WTC11 (cell line): ENCODE results near the gene SLC24A3. TPM values are rescaled to one million over a fixed set of nuclear protein-coding genes. Genes with fewer than 3 reads are reported as not detected.

ENCODE experiments used
- ATAC-seq: fragments of 200-7000 bp; cut with Tn5 transposase; 2 replicates; pipeline ENCODE4 v1.10.0; 2021; ENCODE audit warnings: mild to moderate bottlenecking, moderate library complexity
- CTCF ChIA-PET: fragments of 300-600 bp; sonication (Branson Sonifier 250); formaldehyde crosslinking; loops from one replicate; lab custom pipeline; 2021; ENCODE audit warnings: antibody characterized with exemption; lab: Charles Lee
- POLR2A ChIA-PET: fragments of 350-600 bp; sonication (Branson Sonifier 250); formaldehyde crosslinking; loops from one replicate; lab custom pipeline; 2021; ENCODE audit warnings: antibody characterized with exemption; lab: Charles Lee
- DNase-seq: peaks from one replicate; pipeline ENCODE4 v3.0.0; 2021; ENCODE audit warnings: low spot score
- H3K27ac Mint-ChIP-seq: 2 replicates; pipeline ENCODE4 v1.8.0; 2021; ENCODE audit warnings: mixed read lengths
- H3K27me3 Mint-ChIP-seq: 2 replicates; pipeline ENCODE4 v1.8.0; 2021; ENCODE audit warnings: low read depth, mild to moderate bottlenecking, moderate library complexity, mixed read lengths
- H3K36me3 Mint-ChIP-seq: 2 replicates; pipeline ENCODE4 v1.8.0; 2021; ENCODE audit warnings: mixed read lengths
- H3K4me1 Mint-ChIP-seq: 2 replicates; pipeline ENCODE4 v1.8.0; 2022; ENCODE audit warnings: mixed read lengths
- H3K4me3 Mint-ChIP-seq: 2 replicates; pipeline ENCODE4 v1.8.0; 2021; ENCODE audit warnings: mild to moderate bottlenecking, moderate library complexity, mixed read lengths
- H3K9me3 Mint-ChIP-seq: 2 replicates; pipeline ENCODE4 v1.8.0; 2021; ENCODE audit warnings: mixed read lengths
- ARID4B ChIP-seq: sonication (generic); formaldehyde crosslinking; IDR thresholded peaks from 2 replicates; pipeline ENCODE4 v1.8.0; 2023; ENCODE audit warnings: missing genetic modification reagents, mild to moderate bottlenecking, borderline replicate concordance
- ATF1 ChIP-seq: sonication (generic); formaldehyde crosslinking; IDR thresholded peaks from 2 replicates; pipeline ENCODE4 v1.8.1; 2023; ENCODE audit warnings: mild to moderate bottlenecking, moderate library complexity, missing genetic modification reagents
- ATF3 ChIP-seq: sonication (generic); formaldehyde crosslinking; conservative IDR thresholded peaks from 2 replicates; pipeline ENCODE4 v1.8.1; 2022; ENCODE audit warnings: mild to moderate bottlenecking, missing genetic modification reagents
- CBFB ChIP-seq: sonication (generic); formaldehyde crosslinking; IDR thresholded peaks from 2 replicates; pipeline ENCODE4 v1.8.1; 2022; ENCODE audit warnings: mild to moderate bottlenecking, low read depth, missing genetic modification reagents
- ELF4 ChIP-seq: sonication (generic); formaldehyde crosslinking; IDR thresholded peaks from 2 replicates; pipeline ENCODE4 v1.8.1; 2022; ENCODE audit warnings: low read depth, mild to moderate bottlenecking, moderate library complexity, missing genetic modification reagents
- EMX1 ChIP-seq: fragments of 250-450 bp; sonication (Bioruptor Pico); IDR thresholded peaks from 2 replicates; pipeline ENCODE4 v1.8.0; 2021; ENCODE audit warnings: mild to moderate bottlenecking
- FOXP4 ChIP-seq: sonication (generic); formaldehyde crosslinking; IDR thresholded peaks from 2 replicates; pipeline ENCODE4 v1.8.0; 2022; ENCODE audit warnings: mild to moderate bottlenecking, missing genetic modification reagents
- GRHL2 ChIP-seq: fragments of 250-450 bp; sonication (Bioruptor Pico); IDR thresholded peaks from 2 replicates; pipeline ENCODE4 v1.8.0; 2022; ENCODE audit warnings: mild to moderate bottlenecking, moderate library complexity; ENCODE audit not compliant: insufficient replicate concordance, severe bottlenecking
- IRF2 ChIP-seq: sonication (generic); formaldehyde crosslinking; IDR thresholded peaks from 2 replicates; pipeline ENCODE4 v1.8.0; 2022; ENCODE audit warnings: low read depth, missing genetic modification reagents, borderline replicate concordance
- JUN ChIP-seq: sonication (generic); formaldehyde crosslinking; IDR thresholded peaks from 2 replicates; pipeline ENCODE4 v1.8.0; 2023; ENCODE audit warnings: mild to moderate bottlenecking, missing genetic modification reagents
- NFE2L1 ChIP-seq: sonication (generic); formaldehyde crosslinking; IDR thresholded peaks from 2 replicates; pipeline ENCODE4 v1.8.1; 2023; ENCODE audit warnings: missing genetic modification reagents
- NFYB ChIP-seq: sonication (generic); formaldehyde crosslinking; conservative IDR thresholded peaks from 2 replicates; pipeline ENCODE4 v1.8.0; 2022; ENCODE audit warnings: low read depth, missing genetic modification reagents
- RELA ChIP-seq: sonication (generic); formaldehyde crosslinking; IDR thresholded peaks from 2 replicates; pipeline ENCODE4 v1.8.1; 2022; ENCODE audit warnings: missing genetic modification reagents, mild to moderate bottlenecking, borderline replicate concordance
- SMAD3 ChIP-seq: sonication (generic); formaldehyde crosslinking; IDR thresholded peaks from 2 replicates; pipeline ENCODE4 v1.8.0; 2022; ENCODE audit warnings: missing genetic modification reagents, mild to moderate bottlenecking, borderline replicate concordance
- SP1 ChIP-seq: sonication (generic); formaldehyde crosslinking; conservative IDR thresholded peaks from 2 replicates; pipeline ENCODE4 v1.8.1; 2022; ENCODE audit warnings: missing genetic modification reagents
- TEAD1 ChIP-seq: sonication (generic); formaldehyde crosslinking; IDR thresholded peaks from 2 replicates; pipeline ENCODE4 v1.8.0; 2022; ENCODE audit warnings: mild to moderate bottlenecking, missing genetic modification reagents
- ZNF121 ChIP-seq: sonication (generic); formaldehyde crosslinking; IDR thresholded peaks from 2 replicates; pipeline ENCODE4 v1.8.0; 2023; ENCODE audit warnings: missing genetic modification reagents
- ZNF232 ChIP-seq: sonication (generic); formaldehyde crosslinking; IDR thresholded peaks from 2 replicates; pipeline ENCODE4 v1.8.0; 2022; ENCODE audit warnings: mild to moderate bottlenecking, missing genetic modification reagents
- ZNF317 ChIP-seq: sonication (generic); formaldehyde crosslinking; IDR thresholded peaks from 2 replicates; pipeline ENCODE4 v1.8.1; 2023; ENCODE audit warnings: low read depth, mild to moderate bottlenecking, moderate library complexity, missing genetic modification reagents, borderline replicate concordance
- ZNF425 ChIP-seq: fragments of 250-450 bp; sonication (Bioruptor Pico); conservative IDR thresholded peaks from 2 replicates; pipeline ENCODE4 v1.9.0; 2021; ENCODE audit warnings: mild to moderate bottlenecking
- ZNF671 ChIP-seq: fragments of 250-450 bp; sonication (Bioruptor Pico); IDR thresholded peaks from 2 replicates; pipeline ENCODE4 v1.8.0; 2021; ENCODE audit warnings: mild to moderate bottlenecking
- total RNA-seq: library from RNA; stranded (reverse); gene quantifications from 3 replicates; pipeline ENCODE4 v1.2.3, GENCODE V29; 2021
- TF ChIP-seq, protein P1 (sequence below): sonication (generic); formaldehyde crosslinking; IDR thresholded peaks from 2 replicates; pipeline ENCODE4 v1.8.0; 2023; ENCODE audit warnings: mild to moderate bottlenecking, missing genetic modification reagents
- TF ChIP-seq, protein P2 (sequence below): fragments of 250-450 bp; sonication (Bioruptor Pico); IDR thresholded peaks from 2 replicates; pipeline ENCODE4 v1.9.0; 2021; ENCODE audit warnings: moderate library complexity, mild to moderate bottlenecking, inconsistent platforms, borderline replicate concordance
- TF ChIP-seq, protein P3 (sequence below): sonication (generic); formaldehyde crosslinking; IDR thresholded peaks from 2 replicates; pipeline ENCODE4 v1.8.0; 2022; ENCODE audit warnings: mild to moderate bottlenecking, missing genetic modification reagents
- TF ChIP-seq, protein P4 (sequence below): sonication (generic); formaldehyde crosslinking; IDR thresholded peaks from 2 replicates; pipeline ENCODE4 v1.8.1; 2022; ENCODE audit warnings: low read depth, mild to moderate bottlenecking, moderate library complexity, missing genetic modification reagents, borderline replicate concordance

SLC24A3 gene
- total RNA-seq, 1 experiment from 2014 or later = 5.7 TPM

DNA sequence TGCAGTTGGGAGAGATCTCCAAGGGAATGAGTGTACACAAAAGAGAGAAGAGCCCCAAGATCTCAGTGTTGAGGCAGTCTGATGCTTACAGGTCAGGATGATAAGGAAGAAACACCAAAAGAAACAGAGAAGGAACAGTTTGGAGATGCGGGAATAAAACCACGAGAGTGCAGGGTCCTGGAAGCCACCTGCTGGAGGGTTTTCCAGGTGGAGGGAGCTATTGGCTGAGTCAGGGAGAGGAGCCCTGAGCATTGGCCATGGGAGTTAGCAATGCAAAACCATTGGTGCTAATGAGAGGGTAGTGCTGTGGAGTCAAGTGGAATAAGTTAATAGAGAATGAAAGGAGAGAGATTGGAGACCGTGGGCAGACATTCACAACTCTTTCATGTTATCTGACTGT is 506.4 kb downstream of the SLC24A3 start (continued):
- no peak for TF ChIP-seq ZNF317 (CRISPR knock-in tag)
- TF ChIP-seq SMAD3 = no peak
- no peak for TF ChIP-seq CBFB
- no peak for TF ChIP-seq NFYB (CRISPR knock-in tag)
- TF ChIP-seq TEAD1 (CRISPR knock-in tag) = no peak
- TF ChIP-seq ZNF121 = no peak
- TF ChIP-seq EMX1 (CRISPR knock-in tag) = no peak
- TF ChIP-seq, protein P1, sequence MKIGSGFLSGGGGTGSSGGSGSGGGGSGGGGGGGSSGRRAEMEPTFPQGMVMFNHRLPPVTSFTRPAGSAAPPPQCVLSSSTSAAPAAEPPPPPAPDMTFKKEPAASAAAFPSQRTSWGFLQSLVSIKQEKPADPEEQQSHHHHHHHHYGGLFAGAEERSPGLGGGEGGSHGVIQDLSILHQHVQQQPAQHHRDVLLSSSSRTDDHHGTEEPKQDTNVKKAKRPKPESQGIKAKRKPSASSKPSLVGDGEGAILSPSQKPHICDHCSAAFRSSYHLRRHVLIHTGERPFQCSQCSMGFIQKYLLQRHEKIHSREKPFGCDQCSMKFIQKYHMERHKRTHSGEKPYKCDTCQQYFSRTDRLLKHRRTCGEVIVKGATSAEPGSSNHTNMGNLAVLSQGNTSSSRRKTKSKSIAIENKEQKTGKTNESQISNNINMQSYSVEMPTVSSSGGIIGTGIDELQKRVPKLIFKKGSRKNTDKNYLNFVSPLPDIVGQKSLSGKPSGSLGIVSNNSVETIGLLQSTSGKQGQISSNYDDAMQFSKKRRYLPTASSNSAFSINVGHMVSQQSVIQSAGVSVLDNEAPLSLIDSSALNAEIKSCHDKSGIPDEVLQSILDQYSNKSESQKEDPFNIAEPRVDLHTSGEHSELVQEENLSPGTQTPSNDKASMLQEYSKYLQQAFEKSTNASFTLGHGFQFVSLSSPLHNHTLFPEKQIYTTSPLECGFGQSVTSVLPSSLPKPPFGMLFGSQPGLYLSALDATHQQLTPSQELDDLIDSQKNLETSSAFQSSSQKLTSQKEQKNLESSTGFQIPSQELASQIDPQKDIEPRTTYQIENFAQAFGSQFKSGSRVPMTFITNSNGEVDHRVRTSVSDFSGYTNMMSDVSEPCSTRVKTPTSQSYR = no peak
- TF ChIP-seq, protein P2, sequence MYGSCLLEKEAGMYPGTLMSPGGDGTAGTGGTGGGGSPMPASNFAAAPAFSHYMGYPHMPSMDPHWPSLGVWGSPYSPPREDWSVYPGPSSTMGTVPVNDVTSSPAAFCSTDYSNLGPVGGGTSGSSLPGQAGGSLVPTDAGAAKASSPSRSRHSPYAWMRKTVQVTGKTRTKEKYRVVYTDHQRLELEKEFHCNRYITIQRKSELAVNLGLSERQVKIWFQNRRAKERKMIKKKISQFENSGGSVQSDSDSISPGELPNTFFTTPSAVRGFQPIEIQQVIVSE (CRISPR knock-in tag) = no peak
- no peak for TF ChIP-seq ZNF232 (CRISPR knock-in tag)
- TF ChIP-seq JUN = no peak
- TF ChIP-seq ZNF671 (CRISPR knock-in tag) = no peak

- ChIA-PET POLR2A (no interaction called here), CTCF (no interaction called here)
- H3K4me1 Mint-ChIP-seq = 0 out of 2 replicates have a peak, but pooled peaks cover 2% of the 10 kb centered on the region
- H3K4me3 Mint-ChIP-seq = no peak overlapping the region
- H3K36me3 Mint-ChIP-seq = peaks cover 18% of the 10 kb centered on the region
- no peak overlapping the region for H3K27ac Mint-ChIP-seq
- no peak for DNase-seq
- ATAC-seq = no peak
- no peaks in the 10 kb centered on the region for H3K27me3 Mint-ChIP-seq
- peaks cover 20% of the 10 kb centered on the region for H3K9me3 Mint-ChIP-seq
- TF ChIP-seq ZNF232 (CRISPR knock-in tag) (no peak), ATF1 (CRISPR knock-in tag) (no peak), GRHL2 (no peak), SP1 (CRISPR knock-in tag) (no peak), FOXP4 (CRISPR knock-in tag) (no peak), RELA (no peak), IRF2 (CRISPR knock-in tag) (no peak), ARID4B (CRISPR knock-in tag) (no peak), ATF3 (no peak), ZNF425 (CRISPR knock-in tag) (no peak), NFE2L1 (no peak), ELF4 (no peak)
- TF ChIP-seq, protein P3, sequence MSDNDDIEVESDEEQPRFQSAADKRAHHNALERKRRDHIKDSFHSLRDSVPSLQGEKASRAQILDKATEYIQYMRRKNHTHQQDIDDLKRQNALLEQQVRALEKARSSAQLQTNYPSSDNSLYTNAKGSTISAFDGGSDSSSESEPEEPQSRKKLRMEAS (CRISPR knock-in tag) = no peak
- TF ChIP-seq, protein P4, sequence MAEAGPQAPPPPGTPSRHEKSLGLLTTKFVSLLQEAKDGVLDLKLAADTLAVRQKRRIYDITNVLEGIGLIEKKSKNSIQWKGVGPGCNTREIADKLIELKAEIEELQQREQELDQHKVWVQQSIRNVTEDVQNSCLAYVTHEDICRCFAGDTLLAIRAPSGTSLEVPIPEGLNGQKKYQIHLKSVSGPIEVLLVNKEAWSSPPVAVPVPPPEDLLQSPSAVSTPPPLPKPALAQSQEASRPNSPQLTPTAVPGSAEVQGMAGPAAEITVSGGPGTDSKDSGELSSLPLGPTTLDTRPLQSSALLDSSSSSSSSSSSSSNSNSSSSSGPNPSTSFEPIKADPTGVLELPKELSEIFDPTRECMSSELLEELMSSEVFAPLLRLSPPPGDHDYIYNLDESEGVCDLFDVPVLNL (CRISPR knock-in tag) = no peak
These were observed 508.5 kb downstream of the SLC24A3 start for GRCh38 chr20:19720991-19721390.
